Measurements from ENCODE around the gene IZUMO1. TPM values are rescaled to one million over a fixed set of nuclear protein-coding genes. Genes with fewer than 3 reads are reported as not detected.

IZUMO1 gene
- total and polyA plus RNA-seq, 9 of the 15 experiments (the other 6 are each of a cell fraction or from before 2014, with no cell fraction given), result 0.14 to 2.1 (median 0.73) TPM

GRCh38 chr19:48698046-48698445 lies 48.7 kb downstream of the IZUMO1 start:
- Histone ChIP-seq H3K9me3 (replicated peaks; ENCODE audit: control insufficient read depth, insufficient read depth, low read depth, low read length) (no peaks in the 10 kb centered on the region), H3K79me2 (ENCODE audit: control insufficient read depth, insufficient read depth, low read length) (no peaks in the 10 kb centered on the region), H3K27me3 (ENCODE audit: control insufficient read depth in 2 of 2, insufficient read depth in 2 of 2, low read length in 2 of 2) (no peaks in the 10 kb centered on the region), H3K9ac (ENCODE audit: insufficient read depth in 1 of 2, low read depth in 2 of 2, low read length in 2 of 2) (peak overlapping the region; percentile 20 to 87; a peak in 1 of 4 replicates), H4K20me1 (replicated peaks; ENCODE audit: control insufficient read depth, insufficient read depth, low read length) (no peaks in the 10 kb centered on the region), H3K4me3 (no peak overlapping the region), H3K4me1 (replicated peaks in 1 of 2; ENCODE audit: control insufficient read depth in 2 of 2, insufficient read depth in 2 of 2, low read length in 2 of 2) (peaks cover 10 to 30% of the 10 kb centered on the region in 2 experiments; a peak in 4 of 5 replicates), H3K4me2 (ENCODE audit: insufficient read depth, low read length) (peak overlapping the region; percentile 51), H3K9me1 (ENCODE audit: control insufficient read depth, insufficient read depth, low read length) (no peaks in the 10 kb centered on the region), H2AFZ (ENCODE audit: low read depth, low read length) (peak overlapping the region; percentile 76), H3K27ac (ENCODE audit: extremely low read depth, low read depth, low read length) (peak overlapping the region; percentile 31; the same call in 2 of the 3 replicates), H3K36me3 (ENCODE audit: control insufficient read depth, insufficient read depth, low read length) (no peaks in the 10 kb centered on the region)
- WGBS (ENCODE audit: insufficient coverage, low coverage, missing lambda C conversion rate), result 0% methylated on average over 4 of the region's 4 CpGs
- FAIRE-seq, result peak; percentile 91
- in situ Hi-C loops (cut with MboI), result no loop called here
- POLR2A ChIA-PET, result interaction anchor here (0.6 to 1.1 kb wide), 2 partner anchors 14 to 19 kb away, joined by 3 read pairs; no protein-coding TSS in a partner anchor
- DNase-seq (ENCODE audit: extremely low read depth in 1 of 4, low spot score in 3 of 4), result peak; percentile 54 to 79 (median 60)
- CTCF ChIA-PET (ENCODE audit: low intra/inter-chr PET ratio), result no interaction called here
- BruUV-seq (replicated peaks), result no TSS peak
- peak; percentile 89 for ATAC-seq
- intact Hi-C loops (cut with micrococcal nuclease), result no loop called here
- TF ChIP-seq MIER1 (IDR thresholded peaks at IDR 0.05; ENCODE audit: low read depth) (no peak), TSC22D4 (tag; IDR thresholded peaks at IDR 0.05) (no peak), ZNF407 (IDR thresholded peaks at IDR 0.05; ENCODE audit: low read depth) (no peak), CREB5 (CRISPR knock-in tag; IDR thresholded peaks at IDR 0.05) (no peak), VEZF1 (CRISPR knock-in tag; IDR thresholded peaks at IDR 0.05) (peak; percentile 52; the same call in 1 of the 2 replicates), ZBTB17 (CRISPR knock-in tag; IDR thresholded peaks at IDR 0.05) (no peak), LARP7 (IDR thresholded peaks at IDR 0.05) (no peak)
